B cell (primary cell): ENCODE results near the gene HAS3.

ENCODE experiments used
- EZH2 ChIP-seq: IDR thresholded peaks from 2 replicates; pipeline ENCODE4 v1.6.1; 2012; ENCODE audit warnings: borderline replicate concordance, low read depth, mild to moderate bottlenecking, moderate library complexity, low read length; ENCODE audit not compliant: insufficient read depth, poor library complexity, severe bottlenecking
- TF ChIP-seq, protein P1 (sequence below): fragments of 200-600 bp; IDR thresholded peaks from one replicate; pipeline ENCODE4 v1.8.0; 2022; ENCODE audit warnings: antibody characterized with exemption, mild to moderate bottlenecking

DNA sequence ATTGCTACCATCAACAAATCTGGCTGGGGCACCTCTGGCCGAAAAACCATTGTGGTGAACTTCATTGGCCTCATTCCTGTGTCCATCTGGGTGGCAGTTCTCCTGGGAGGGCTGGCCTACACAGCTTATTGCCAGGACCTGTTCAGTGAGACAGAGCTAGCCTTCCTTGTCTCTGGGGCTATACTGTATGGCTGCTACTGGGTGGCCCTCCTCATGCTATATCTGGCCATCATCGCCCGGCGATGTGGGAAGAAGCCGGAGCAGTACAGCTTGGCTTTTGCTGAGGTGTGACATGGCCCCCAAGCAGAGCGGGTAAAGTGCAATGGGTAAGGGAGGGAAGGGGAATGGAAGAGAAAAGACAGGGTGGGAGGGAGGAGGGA is 9.5 kb downstream of the HAS3 start:
- TF ChIP-seq, protein P1, sequence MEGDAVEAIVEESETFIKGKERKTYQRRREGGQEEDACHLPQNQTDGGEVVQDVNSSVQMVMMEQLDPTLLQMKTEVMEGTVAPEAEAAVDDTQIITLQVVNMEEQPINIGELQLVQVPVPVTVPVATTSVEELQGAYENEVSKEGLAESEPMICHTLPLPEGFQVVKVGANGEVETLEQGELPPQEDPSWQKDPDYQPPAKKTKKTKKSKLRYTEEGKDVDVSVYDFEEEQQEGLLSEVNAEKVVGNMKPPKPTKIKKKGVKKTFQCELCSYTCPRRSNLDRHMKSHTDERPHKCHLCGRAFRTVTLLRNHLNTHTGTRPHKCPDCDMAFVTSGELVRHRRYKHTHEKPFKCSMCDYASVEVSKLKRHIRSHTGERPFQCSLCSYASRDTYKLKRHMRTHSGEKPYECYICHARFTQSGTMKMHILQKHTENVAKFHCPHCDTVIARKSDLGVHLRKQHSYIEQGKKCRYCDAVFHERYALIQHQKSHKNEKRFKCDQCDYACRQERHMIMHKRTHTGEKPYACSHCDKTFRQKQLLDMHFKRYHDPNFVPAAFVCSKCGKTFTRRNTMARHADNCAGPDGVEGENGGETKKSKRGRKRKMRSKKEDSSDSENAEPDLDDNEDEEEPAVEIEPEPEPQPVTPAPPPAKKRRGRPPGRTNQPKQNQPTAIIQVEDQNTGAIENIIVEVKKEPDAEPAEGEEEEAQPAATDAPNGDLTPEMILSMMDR = no peak
- no peak for TF ChIP-seq EZH2
